ENCODE data around the gene CACNA1S. TPM values are rescaled to one million over a fixed set of nuclear protein-coding genes. Genes with fewer than 3 reads are reported as not detected.

CACNA1S gene
- total RNA-seq, 4 donors from 2014 or later: 0.07 TPM; not detected in 3

- intact Hi-C loops (cut with DNase I; ENCODE audit: low total_unique reads): no loop called here
- no peak for TF ChIP-seq CTCF (IDR thresholded peaks at IDR 0.05)
- TF ChIP-seq POLR2A (IDR thresholded peaks at IDR 0.05): peak; percentile 35 to 55
- H3K27ac ChIP-seq: peak within 1 kb of the TSS; percentile 76 to 79
These were observed 42.4 kb upstream of the CACNA1S start, which contains the start of gene TMEM9 for GRCh38 chr1:201154389-201155165. TSS of gene TMEM9 (minus strand) at chr1:201154474. CDS start at chr1:201153923, 551 bp downstream.

GRCh38 chr1:201153474-201154388 lies 41.5 kb upstream of the CACNA1S start:
- Histone ChIP-seq H3K4me3 (peak overlapping the region; percentile 63 to 95), H3K9me3 (no peaks in the 10 kb centered on the region), H3K27me3 (no peaks in the 10 kb centered on the region), H3K36me3 (no peaks in the 10 kb centered on the region), H3K27ac (peak overlapping the region; percentile 76 to 79), H3K4me1 (peaks cover 0 to 7% of the 10 kb centered on the region in 2 donors)
- TF ChIP-seq POLR2A (IDR thresholded peaks at IDR 0.05) (no peak), CTCF (IDR thresholded peaks at IDR 0.05) (no peak)
- DNase-seq: no peak
- intact Hi-C loops (cut with DNase I; ENCODE audit: low total_unique reads): no loop called here

More at GRCh38 chr1:201154389-201155165, 42.4 kb upstream of the CACNA1S start, which contains the start of gene TMEM9:
- Histone ChIP-seq H3K4me3 (peak within 1 kb of the TSS; percentile 63 to 95), H3K27me3 (no peaks in the 10 kb centered on the region), H3K36me3 (no peaks in the 10 kb centered on the region), H3K4me1 (peaks cover 0 to 7% of the 10 kb centered on the region in 2 donors), H3K9me3 (no peaks in the 10 kb centered on the region)
- peak; percentile 97 to 98 for DNase-seq

- no peak for DNase-seq
- TF ChIP-seq POLR2A (IDR thresholded peaks at IDR 0.05): no peak
- peak in 2 of 4 experiments; percentile 18 to 19 for TF ChIP-seq CTCF (IDR thresholded peaks at IDR 0.05)
- no peaks in the 10 kb centered on the region for H3K9me3 ChIP-seq
- H3K27me3 ChIP-seq: no peaks in the 10 kb centered on the region
- intact Hi-C loops (cut with DNase I; ENCODE audit: low total_unique reads): no loop called here
- no peak overlapping the region for H3K27ac ChIP-seq
- no peak overlapping the region for H3K4me3 ChIP-seq
- H3K4me1 ChIP-seq: peaks cover 0 to 7% of the 10 kb centered on the region in 2 donors
- no peaks in the 10 kb centered on the region for H3K36me3 ChIP-seq
These were observed 37.2 kb upstream of the CACNA1S start for GRCh38 chr1:201149400-201149799.

GRCh38 chr1:201147396-201148015 lies 35.3 kb upstream of the CACNA1S start:
- no peak for TF ChIP-seq POLR2A (IDR thresholded peaks at IDR 0.05)
- TF ChIP-seq CTCF (IDR thresholded peaks at IDR 0.05): no peak
- Histone ChIP-seq H3K27ac (no peak overlapping the region), H3K4me1 (peaks cover 0 to under 1% of the 10 kb centered on the region in 2 donors), H3K27me3 (no peaks in the 10 kb centered on the region), H3K36me3 (no peaks in the 10 kb centered on the region), H3K9me3 (no peaks in the 10 kb centered on the region), H3K4me3 (no peak overlapping the region)
- DNase-seq: no peak
- intact Hi-C loops (cut with DNase I; ENCODE audit: low total_unique reads): no loop called here
